ENCODE data around the gene GPALPP1. TPM values are rescaled to one million over a fixed set of nuclear protein-coding genes. Genes with fewer than 3 reads are reported as not detected.

The GPALPP1 gene
- polyA plus RNA-seq, 2 of the 4 experiments (the other 2 are of a cell fraction): 13.4 to 21.0 TPM

DNA sequence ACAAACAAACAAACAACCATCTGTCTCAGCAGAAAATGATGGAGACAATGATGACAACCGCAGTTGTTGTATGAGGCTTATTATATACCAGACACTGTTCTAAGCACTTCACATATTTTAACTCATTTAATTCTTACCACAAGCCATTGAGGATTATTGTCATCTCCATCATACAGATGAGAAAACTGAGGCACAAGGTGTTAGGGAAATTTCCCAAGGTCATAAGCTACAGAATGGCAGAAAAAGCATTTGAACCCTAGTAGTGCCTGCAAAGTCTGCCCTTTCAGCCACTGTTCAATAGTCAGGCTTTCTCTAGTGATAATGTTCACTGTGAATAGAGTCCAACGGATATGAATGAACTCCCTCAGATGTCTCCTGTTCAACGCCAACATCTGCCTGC, 60.1 kb downstream of the GPALPP1 start:
- Histone ChIP-seq H3K4me2 (no peak overlapping the region), H3K4me3 (no peak overlapping the region), H3K4me1 (no peaks in the 10 kb centered on the region), H3K9me3 (no peaks in the 10 kb centered on the region), H3K27ac (no peak overlapping the region)
- ATAC-seq: no peak
- TF ChIP-seq, protein P1, sequence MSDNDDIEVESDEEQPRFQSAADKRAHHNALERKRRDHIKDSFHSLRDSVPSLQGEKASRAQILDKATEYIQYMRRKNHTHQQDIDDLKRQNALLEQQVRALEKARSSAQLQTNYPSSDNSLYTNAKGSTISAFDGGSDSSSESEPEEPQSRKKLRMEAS (IDR thresholded peaks at IDR 0.05): no peak
- TF ChIP-seq RARB (CRISPR knock-in tag; IDR thresholded peaks at IDR 0.05) (no peak), CBX2 (IDR thresholded peaks at IDR 0.05; ENCODE audit: borderline replicate concordance, low read depth) (no peak), GATA3 (IDR thresholded peaks at IDR 0.05; ENCODE audit: borderline replicate concordance) (no peak), JUN (IDR thresholded peaks at IDR 0.05) (no peak), JUNB (IDR thresholded peaks at IDR 0.05) (no peak), ZFP36 (IDR thresholded peaks at IDR 0.05; ENCODE audit: borderline replicate concordance, partially characterized antibody) (no peak), TFCP2L1 (CRISPR knock-in tag; IDR thresholded peaks at IDR 0.05) (no peak), NPAS2 (CRISPR knock-in tag; IDR thresholded peaks at IDR 0.05; ENCODE audit: borderline replicate concordance) (no peak)
- TF ChIP-seq, protein P2, sequence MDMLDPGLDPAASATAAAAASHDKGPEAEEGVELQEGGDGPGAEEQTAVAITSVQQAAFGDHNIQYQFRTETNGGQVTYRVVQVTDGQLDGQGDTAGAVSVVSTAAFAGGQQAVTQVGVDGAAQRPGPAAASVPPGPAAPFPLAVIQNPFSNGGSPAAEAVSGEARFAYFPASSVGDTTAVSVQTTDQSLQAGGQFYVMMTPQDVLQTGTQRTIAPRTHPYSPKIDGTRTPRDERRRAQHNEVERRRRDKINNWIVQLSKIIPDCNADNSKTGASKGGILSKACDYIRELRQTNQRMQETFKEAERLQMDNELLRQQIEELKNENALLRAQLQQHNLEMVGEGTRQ (IDR thresholded peaks at IDR 0.05): no peak
- no peak for DNase-seq (ENCODE audit: low read depth in 1 of 2, low spot score in 1 of 2)
- ChIA-PET POLR2A (no interaction called here), CTCF (interaction anchor here (0.6 to 5.9 kb wide), 4 partner anchors 233 to 460 kb away, joined by 3 to 98 read pairs (median 34); no protein-coding TSS in a partner anchor)
- FAIRE-seq: no peak
- 88% methylated on average over 3 of the region's 3 CpGs for WGBS (ENCODE audit: missing lambda C conversion rate)

DNA sequence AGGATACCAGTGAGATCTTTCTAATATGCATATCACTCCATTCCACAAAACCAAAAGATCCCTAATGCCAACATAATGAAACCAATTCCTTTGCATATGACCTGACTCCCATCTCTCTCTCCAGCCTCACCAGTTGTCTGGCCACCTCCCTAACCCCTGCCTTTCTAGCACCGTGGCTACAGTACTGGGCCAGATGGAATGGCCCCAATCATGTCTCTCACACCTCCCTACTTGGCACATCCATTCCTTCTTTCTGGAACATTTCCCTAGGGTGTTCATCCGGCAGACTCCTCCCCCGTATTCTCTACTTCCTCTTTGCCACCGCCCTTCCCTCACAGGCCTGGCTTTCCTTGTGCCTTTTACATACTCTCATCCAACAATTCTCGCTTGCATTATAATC, 62.0 kb downstream of the GPALPP1 start:
- TF ChIP-seq KDM5A (IDR thresholded peaks at IDR 0.05) (no peak), CBX8 (IDR thresholded peaks at IDR 0.05) (no peak), ZFP36 (IDR thresholded peaks at IDR 0.05; ENCODE audit: borderline replicate concordance, partially characterized antibody) (no peak), MAZ (IDR thresholded peaks at IDR 0.05; ENCODE audit: borderline replicate concordance, low read depth, low read length) (no peak), CBX2 (IDR thresholded peaks at IDR 0.05; ENCODE audit: borderline replicate concordance, low read depth) (no peak), NPAS2 (CRISPR knock-in tag; IDR thresholded peaks at IDR 0.05; ENCODE audit: borderline replicate concordance) (no peak), KDM1A (IDR thresholded peaks at IDR 0.05; ENCODE audit: low read depth) (no peak), RAD21 (conservative IDR thresholded peaks at IDR 0.05 in 1 of 2, IDR thresholded peaks at IDR 0.05 in 1 of 2) (no peak), NR3C1 (IDR thresholded peaks at IDR 0.05) (no peak), ESRRA (IDR thresholded peaks at IDR 0.05; ENCODE audit: borderline replicate concordance, low read length) (no peak), CHD4 (IDR thresholded peaks at IDR 0.05; ENCODE audit: borderline replicate concordance) (no peak), EP300 (IDR thresholded peaks at IDR 0.05) (no peak)
- TF ChIP-seq, protein P1 (IDR thresholded peaks at IDR 0.05): no peak
- TF ChIP-seq, protein P2 (IDR thresholded peaks at IDR 0.05): no peak
- FAIRE-seq (no peak), DNase-seq (ENCODE audit: low read depth in 1 of 2, low spot score in 1 of 2) (no peak), ATAC-seq (no peak)
- Histone ChIP-seq H3K4me1 (peaks cover 13% of the 10 kb centered on the region), H3K4me2 (no peak overlapping the region), H3K9me3 (no peaks in the 10 kb centered on the region), H3K27ac (no peak overlapping the region), H3K4me3 (no peak overlapping the region)
- 88% methylated on average over 5 of the region's 5 CpGs for WGBS (ENCODE audit: missing lambda C conversion rate)
- POLR2A ChIA-PET: no interaction called here
- CTCF ChIA-PET: no interaction called here

DNA sequence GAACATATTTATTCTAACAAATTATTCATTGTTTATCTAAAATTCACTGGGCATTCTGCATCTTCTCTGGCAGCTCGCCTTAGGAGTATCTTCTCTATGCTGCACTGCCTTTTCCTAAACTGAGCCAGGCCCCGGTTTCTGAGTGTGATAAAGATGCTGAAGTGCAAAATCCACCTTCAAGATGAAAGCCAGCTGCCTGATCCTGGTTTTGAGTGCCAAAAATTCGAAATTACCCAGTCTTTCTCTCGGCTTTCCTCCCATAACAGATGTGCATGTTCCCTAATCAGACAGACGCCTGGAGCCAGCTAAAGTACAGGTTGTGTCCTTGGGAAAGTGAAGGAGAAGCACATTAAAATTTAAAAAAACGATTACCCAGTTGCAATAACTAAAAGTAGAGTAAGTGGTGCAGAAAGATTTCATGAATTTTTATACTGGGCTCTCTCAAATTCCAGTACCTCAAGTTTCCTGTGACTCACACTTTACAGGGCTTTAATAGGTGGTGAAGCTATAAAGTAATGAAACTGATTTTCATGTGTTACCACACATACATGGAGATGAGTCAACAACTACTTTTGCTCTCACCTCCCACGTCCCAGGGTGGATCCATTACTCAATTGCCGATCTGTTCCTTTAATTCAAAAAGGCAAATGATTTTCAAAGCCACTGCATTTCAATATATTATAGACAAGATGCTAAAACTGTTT, 66.0 kb downstream of the GPALPP1 start:
- ATAC-seq (peak; percentile 73 to 81; a peak in 5 of 6 replicates), DNase-seq (ENCODE audit: low read depth in 1 of 2, low spot score in 1 of 2) (peak; percentile 22 to 25), FAIRE-seq (no peak)
- 41% methylated on average over 8 of the region's 8 CpGs for WGBS (ENCODE audit: missing lambda C conversion rate)
- Histone ChIP-seq H3K4me3 (no peak overlapping the region), H3K9me3 (no peaks in the 10 kb centered on the region), H3K4me1 (peaks cover 15% of the 10 kb centered on the region), H3K27ac (peak overlapping the region in 1 of 2 experiments; percentile 65; a peak in 3 of 6 replicates), H3K4me2 (peak overlapping the region; percentile 55)
- POLR2A ChIA-PET: no interaction called here
- no peak for TF ChIP-seq FOSL2 (IDR thresholded peaks at IDR 0.05)
- peak; percentile 41 for TF ChIP-seq FOSL2 (CRISPR knock-in tag; IDR thresholded peaks at IDR 0.05)
- TF ChIP-seq, protein P3, sequence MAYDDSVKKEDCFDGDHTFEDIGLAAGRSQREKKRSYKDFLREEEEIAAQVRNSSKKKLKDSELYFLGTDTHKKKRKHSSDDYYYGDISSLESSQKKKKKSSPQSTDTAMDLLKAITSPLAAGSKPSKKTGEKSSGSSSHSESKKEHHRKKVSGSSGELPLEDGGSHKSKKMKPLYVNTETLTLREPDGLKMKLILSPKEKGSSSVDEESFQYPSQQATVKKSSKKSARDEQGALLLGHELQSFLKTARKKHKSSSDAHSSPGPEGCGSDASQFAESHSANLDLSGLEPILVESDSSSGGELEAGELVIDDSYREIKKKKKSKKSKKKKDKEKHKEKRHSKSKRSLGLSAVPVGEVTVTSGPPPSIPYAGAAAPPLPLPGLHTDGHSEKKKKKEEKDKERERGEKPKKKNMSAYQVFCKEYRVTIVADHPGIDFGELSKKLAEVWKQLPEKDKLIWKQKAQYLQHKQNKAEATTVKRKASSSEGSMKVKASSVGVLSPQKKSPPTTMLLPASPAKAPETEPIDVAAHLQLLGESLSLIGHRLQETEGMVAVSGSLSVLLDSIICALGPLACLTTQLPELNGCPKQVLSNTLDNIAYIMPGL (CRISPR knock-in tag; IDR thresholded peaks at IDR 0.05; ENCODE audit: borderline replicate concordance): no peak
- no peak for TF ChIP-seq HDAC2 (IDR thresholded peaks at IDR 0.05)
- no peak for TF ChIP-seq SMC3 (IDR thresholded peaks at IDR 0.05)
- CTCF ChIA-PET: interaction anchor here (1.4 to 2.0 kb wide), 3 partner anchors 8 to 226 kb away, joined by 4 to 10 read pairs (median 10); no protein-coding TSS in a partner anchor

All from A549 (cell line).